Muscle of leg (tissue), 11 donors: ENCODE measurements around the gene TMC8. TPM values are rescaled to one million over a fixed set of nuclear protein-coding genes. Genes with fewer than 3 reads are reported as not detected.
A peak's percentile ranks its signal among the peaks of the same experiment; 100 is the strongest.

Experiments used
- DNase-seq: peaks from one replicate; pipeline ENCODE4 v3.0.0; 2013
- H3K27ac ChIP-seq: one replicate; pipeline ENCODE4 v1.5.1; 2013; ENCODE audit warnings: mild to moderate bottlenecking, low read length, control low read depth
- H3K27me3 ChIP-seq: one replicate; pipeline ENCODE4 v1.6.1; 2013; ENCODE audit warnings: low read length; ENCODE audit not compliant: control insufficient read depth, insufficient read depth
- H3K36me3 ChIP-seq: one replicate; pipeline ENCODE4 v1.6.1; 2013; ENCODE audit warnings: low read length; ENCODE audit not compliant: control insufficient read depth, insufficient read depth
- H3K4me1 ChIP-seq: one replicate; pipeline ENCODE4 v1.6.1; 2013; ENCODE audit warnings: low read length; ENCODE audit not compliant: control insufficient read depth, insufficient read depth
- H3K4me3 ChIP-seq: one replicate; pipeline ENCODE4 v1.5.1; 2013; ENCODE audit warnings: low read length, control low read depth
- H3K9me3 ChIP-seq: replicated peaks from 2 replicates; pipeline ENCODE4 v1.6.1; 2013; ENCODE audit warnings: low read depth, low read length; ENCODE audit not compliant: control insufficient read depth
- WGBS: methylation state at CpG from one replicate; pipeline ENCODE4 v1.1.5; 2013; ENCODE audit warnings: missing lambda C conversion rate; ENCODE audit not compliant: insufficient coverage; 5-methylcytosine and 5-hydroxymethylcytosine counted together
- polyA plus RNA-seq, 8 donors: library from polyadenylated mRNA; unstranded; fragments of 120-200 nt; gene quantifications; one replicate each; pipeline versions ENCODE4 v1.2.1 to v1.2.3, GENCODE V29; 2013; ENCODE audit warnings: inconsistent platforms in 1 of 8, low replicate concordance in 1 of 8; ENCODE audit not compliant: insufficient read length in 8 of 8, insufficient read depth in 1 of 8
- total RNA-seq: library from RNA; stranded (reverse); fragments of 120-200 nt; gene quantifications from one replicate; pipeline ENCODE4 v1.2.4, GENCODE V29; 2013

The TMC8 gene
- total and polyA plus RNA-seq, 9 donors, result 1.2 to 3.8 (median 2.6) TPM

DNA sequence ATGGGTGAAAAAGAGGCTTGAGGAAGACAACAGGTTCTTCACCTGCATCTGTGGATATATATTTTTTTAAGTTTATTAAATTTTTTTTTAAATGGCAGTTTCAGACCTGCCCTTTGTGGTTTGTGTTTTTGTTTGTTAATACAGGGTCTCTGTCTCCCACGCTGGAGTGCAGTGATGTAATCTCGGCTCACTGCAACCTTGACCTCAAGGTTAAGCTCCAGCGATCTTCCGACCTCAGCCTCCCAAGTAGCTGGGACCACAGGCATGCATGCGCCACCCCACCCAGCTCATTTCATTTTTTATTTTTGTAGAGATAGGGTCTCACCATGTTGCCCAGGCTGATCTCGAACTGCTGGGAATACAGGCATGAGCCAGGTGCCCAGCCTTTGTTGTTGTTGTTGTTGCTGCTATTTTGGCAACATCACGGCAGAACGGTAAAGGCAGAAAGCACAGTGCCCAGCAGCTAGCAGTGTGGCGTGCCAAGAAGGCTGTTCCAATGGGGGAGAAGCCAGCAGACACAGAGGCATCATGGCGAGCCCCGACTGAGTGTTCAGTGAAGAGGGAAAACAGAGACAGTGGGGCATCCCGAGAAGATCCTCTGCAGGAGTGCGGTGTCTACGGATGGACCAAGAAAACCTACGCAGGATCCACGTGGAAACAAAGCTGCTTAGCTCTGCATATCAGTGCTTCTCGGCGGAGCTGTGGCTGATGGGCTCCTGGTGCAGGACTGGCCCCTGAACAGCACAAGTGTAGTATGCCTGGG, 21.7 kb upstream of the TMC8 start:
- Histone ChIP-seq H3K27ac (no peak overlapping the region), H3K9me3 (no peaks in the 10 kb centered on the region), H3K36me3 (peaks cover 45% of the 10 kb centered on the region), H3K27me3 (no peaks in the 10 kb centered on the region), H3K4me1 (peaks cover 9% of the 10 kb centered on the region), H3K4me3 (no peak overlapping the region)
- WGBS, result 81% methylated on average over 12 of the region's 18 CpGs
- no peak for DNase-seq

DNA sequence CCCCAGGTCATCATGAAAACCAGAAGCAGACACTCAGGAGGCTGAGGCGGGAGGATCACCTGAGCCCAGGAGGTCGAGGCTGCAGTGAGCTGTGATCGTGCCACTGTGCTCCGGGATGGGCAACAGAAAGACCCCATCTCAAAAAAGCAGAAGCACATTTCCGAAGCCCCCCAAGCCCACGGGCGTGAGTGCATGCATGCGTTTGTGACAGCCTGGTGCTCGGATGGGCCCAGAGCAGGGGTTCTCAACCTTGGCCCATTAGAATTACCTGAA, 21.1 kb upstream of the TMC8 start:
- H3K9me3 ChIP-seq, result no peaks in the 10 kb centered on the region
- no peak for DNase-seq
- peaks cover 9% of the 10 kb centered on the region for H3K4me1 ChIP-seq
- 90% methylated on average over 9 of the region's 9 CpGs for WGBS
- no peak overlapping the region for H3K27ac ChIP-seq
- H3K4me3 ChIP-seq, result no peak overlapping the region
- H3K36me3 ChIP-seq, result peaks cover 40% of the 10 kb centered on the region
- no peaks in the 10 kb centered on the region for H3K27me3 ChIP-seq

DNA sequence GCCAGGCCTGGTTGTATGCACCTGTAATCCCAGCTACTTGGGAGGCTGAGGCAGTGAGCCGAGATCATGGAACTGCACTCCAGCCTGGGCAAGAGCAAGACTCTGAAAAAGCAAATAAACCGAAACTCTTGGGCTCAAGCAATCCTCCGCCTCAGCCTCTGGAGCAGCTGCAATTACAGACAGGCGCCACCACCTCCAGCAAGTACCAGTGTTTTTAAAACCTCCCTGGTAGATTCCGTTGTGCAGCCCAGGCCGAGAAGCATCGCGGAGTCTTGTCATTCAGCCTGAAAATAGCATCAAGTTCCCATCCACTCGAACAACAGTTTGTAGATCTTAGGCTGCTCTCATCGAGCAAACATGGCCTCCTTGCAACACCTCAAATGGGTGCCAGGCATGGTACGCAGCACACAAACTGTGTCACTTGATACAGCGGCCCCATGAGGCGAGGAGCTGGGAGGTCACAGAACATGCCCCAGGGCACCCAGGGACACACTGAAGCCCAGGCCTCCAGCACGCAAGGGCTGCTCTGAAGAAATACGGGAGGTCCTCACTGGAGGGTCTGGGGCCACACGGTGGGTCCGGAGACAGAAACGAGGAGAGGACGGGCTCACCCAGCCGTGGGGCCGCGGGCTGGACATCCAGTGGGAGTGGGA, 20.1 kb upstream of the TMC8 start:
- WGBS, result 84% methylated on average over 22 of the region's 22 CpGs
- Histone ChIP-seq H3K4me3 (no peak overlapping the region), H3K27me3 (no peaks in the 10 kb centered on the region), H3K36me3 (peaks cover 33% of the 10 kb centered on the region), H3K9me3 (no peaks in the 10 kb centered on the region), H3K4me1 (peaks cover 9% of the 10 kb centered on the region), H3K27ac (no peak overlapping the region)
- DNase-seq, result no peak

DNA sequence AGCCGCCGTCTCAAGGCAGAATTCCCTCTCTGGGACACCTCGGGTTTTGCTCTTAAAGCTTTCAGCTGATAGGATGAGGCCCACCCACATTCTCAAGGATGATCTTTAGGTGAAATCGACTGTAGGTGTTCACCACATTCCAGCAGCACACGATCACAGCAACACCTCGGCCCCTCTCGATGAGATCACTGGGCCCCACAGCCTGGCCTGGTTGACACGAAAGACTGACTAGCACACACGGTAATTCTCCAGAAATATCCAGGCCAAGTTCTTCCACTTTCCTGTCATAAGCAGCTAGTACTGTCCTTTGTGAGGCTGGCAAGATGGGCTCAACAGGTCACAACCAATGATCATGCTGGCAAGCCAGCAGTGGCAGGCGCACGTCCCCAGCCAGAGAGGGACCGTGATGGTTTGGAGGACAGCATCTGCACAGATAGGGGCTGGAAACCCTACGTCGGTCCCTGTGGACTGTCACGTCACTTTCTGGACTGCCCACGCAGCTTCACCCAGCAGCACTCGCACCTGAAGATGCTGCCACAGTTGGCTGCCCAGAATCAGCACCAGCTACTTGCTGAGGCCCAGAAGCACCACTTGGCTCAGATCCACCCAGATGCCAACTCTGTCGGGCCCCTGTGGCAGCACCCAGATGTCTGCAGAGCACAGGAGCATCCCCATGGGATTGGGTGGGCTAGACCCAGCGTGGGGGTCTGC, 19.4 kb upstream of the TMC8 start:
- peaks cover 9% of the 10 kb centered on the region for H3K4me1 ChIP-seq
- no peak for DNase-seq
- H3K9me3 ChIP-seq, result no peaks in the 10 kb centered on the region
- WGBS, result 78% methylated on average over 17 of the region's 19 CpGs
- peaks cover 33% of the 10 kb centered on the region for H3K36me3 ChIP-seq
- H3K27me3 ChIP-seq, result no peaks in the 10 kb centered on the region
- H3K27ac ChIP-seq, result no peak overlapping the region
- no peak overlapping the region for H3K4me3 ChIP-seq

DNA sequence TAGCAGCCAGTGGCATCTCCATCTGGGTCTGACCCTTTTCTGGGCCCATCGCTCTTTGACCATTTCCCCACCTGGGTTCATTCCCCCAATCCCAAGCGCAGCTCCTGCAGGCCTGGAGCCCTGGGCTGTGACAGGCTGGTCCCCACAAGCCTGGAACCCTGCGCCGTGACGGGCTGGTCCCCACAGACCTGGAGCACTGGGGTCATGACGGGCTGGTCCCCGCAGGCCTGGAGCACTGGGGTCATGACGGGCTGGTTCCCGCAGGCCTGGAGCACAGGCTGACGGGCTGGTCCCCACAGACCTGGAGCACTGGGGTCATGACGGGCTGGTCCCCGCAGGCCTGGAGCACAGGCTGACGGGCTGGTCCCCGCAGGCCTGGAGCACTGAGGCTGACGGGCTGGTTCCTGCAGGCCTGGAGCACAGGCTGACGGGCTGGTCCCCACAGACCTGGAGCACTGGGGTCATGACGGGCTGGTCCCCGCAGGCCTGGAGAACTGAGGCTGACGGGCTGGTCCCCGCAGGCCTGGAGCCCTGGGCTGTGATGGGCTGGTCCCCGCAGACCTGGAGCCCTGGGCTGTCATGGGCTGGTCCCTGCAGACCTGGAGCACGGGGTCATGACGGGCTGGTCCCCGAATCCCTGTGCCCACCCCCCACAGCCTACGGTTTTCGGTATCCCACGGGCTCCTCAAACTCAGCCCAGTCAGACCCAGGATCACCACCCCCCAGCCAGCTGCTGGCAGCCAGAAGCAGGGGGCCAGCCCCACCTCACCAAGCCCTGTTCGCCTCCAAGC, 18.6 kb upstream of the TMC8 start:
- H3K27ac ChIP-seq, result no peak overlapping the region
- no peak for DNase-seq
- H3K27me3 ChIP-seq, result no peaks in the 10 kb centered on the region
- 80% methylated on average over 27 of the region's 28 CpGs for WGBS
- peaks cover 35% of the 10 kb centered on the region for H3K36me3 ChIP-seq
- no peak overlapping the region for H3K4me3 ChIP-seq
- H3K4me1 ChIP-seq, result peaks cover 9% of the 10 kb centered on the region
- no peaks in the 10 kb centered on the region for H3K9me3 ChIP-seq

DNA sequence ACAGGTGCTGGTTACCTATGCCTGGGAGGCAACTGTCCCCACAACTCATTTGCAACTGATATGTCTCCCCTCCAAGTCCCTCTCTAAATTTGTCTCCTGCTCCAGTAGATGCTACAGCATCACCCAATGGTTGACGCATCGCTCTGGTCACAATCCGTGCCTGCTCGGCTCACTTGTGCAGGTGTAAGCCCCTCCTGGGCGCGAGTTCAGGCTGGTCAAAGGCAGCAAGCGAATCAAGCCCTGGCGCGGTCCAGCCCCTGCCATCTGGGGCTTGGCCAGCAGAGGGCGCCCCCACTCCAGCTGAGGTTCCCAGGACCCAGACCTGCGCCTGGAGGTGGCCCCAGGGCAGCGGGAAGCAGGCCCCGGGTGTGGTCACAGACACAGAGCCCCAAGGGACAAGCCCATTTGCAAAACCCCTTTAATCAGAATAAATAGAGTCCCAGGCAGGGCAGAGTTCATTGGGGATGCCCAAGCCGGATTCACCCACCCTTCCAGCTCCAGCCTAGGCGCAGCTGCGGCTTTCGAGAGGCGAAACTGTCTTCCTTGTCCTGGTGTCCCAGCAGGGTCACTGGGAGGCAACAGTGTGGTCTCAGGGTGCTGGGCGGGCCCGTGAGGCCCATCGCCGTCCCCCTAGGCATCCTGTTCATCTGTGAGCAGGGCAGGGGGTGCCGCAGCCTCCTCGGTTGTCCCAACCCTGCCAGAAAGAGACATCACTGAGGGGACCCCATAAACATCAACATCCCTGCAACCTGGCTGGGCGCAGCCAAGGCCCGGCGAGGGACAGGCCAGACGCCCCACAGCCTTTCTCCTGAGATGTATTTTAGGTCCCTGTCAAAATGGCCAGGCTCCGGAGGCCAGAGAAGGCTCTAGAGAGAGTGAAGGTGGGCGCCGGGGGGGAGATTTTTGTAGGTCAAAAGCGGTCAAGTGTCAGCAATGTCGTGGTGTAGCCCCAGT, 17.8 kb upstream of the TMC8 start:
- WGBS, result 44% methylated on average over 23 of the region's 33 CpGs
- Histone ChIP-seq H3K4me3 (no peak overlapping the region), H3K36me3 (peaks cover 39% of the 10 kb centered on the region), H3K27ac (no peak overlapping the region), H3K9me3 (no peaks in the 10 kb centered on the region), H3K27me3 (no peaks in the 10 kb centered on the region), H3K4me1 (peaks cover 9% of the 10 kb centered on the region)
- peak; percentile 63 for DNase-seq

DNA sequence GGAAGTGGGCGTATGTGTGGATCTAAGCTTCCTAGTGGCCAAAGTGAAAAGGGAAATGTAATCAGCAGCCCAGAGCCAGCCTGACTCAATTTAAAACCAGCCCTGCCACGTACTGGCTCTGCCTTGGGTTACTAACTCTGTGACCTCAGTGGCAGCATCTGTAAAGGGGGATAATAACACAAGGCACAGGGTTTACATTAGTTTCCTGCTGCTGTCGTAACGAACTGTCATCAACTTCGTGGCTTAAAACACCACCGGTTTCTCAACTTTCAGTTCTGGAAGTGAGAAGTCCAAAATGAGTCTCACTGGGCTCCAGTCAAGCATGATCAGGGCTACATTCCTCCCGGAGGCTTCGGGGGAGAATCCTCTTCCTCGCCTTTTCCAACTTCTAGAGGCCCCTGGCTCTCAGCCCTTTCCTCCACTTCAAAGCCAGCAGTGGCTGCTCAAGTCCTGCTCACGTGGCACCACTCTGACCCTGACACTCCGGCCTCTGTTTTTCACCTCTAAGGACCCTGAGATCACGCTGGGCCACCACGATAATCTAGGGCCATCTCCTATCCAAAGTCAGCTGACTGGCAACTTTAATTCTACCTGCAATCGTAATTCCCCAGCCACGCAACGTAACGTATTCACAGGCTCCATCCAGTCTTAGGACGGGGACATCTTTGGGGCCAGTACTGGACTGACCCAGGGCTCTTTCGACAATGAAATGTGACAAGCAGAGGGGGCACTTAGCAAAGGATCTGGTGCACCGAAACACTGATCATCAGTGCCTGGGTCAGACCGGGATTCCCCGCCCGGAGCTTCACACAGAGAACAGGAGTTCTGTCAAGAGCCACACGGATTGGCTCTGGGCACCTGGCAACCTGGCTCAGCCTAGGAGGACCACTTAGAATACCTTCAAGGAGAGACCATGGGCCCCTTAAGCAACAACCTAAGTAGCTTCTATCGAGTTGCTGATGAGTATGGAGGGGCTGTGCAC, 16.5 kb upstream of the TMC8 start:
- Histone ChIP-seq H3K36me3 (peaks cover 34% of the 10 kb centered on the region), H3K27me3 (no peaks in the 10 kb centered on the region), H3K27ac (no peak overlapping the region), H3K4me3 (no peak overlapping the region), H3K9me3 (no peaks in the 10 kb centered on the region), H3K4me1 (peaks cover 9% of the 10 kb centered on the region)
- no peak for DNase-seq
- 70% methylated on average over 21 of the region's 25 CpGs for WGBS

DNA sequence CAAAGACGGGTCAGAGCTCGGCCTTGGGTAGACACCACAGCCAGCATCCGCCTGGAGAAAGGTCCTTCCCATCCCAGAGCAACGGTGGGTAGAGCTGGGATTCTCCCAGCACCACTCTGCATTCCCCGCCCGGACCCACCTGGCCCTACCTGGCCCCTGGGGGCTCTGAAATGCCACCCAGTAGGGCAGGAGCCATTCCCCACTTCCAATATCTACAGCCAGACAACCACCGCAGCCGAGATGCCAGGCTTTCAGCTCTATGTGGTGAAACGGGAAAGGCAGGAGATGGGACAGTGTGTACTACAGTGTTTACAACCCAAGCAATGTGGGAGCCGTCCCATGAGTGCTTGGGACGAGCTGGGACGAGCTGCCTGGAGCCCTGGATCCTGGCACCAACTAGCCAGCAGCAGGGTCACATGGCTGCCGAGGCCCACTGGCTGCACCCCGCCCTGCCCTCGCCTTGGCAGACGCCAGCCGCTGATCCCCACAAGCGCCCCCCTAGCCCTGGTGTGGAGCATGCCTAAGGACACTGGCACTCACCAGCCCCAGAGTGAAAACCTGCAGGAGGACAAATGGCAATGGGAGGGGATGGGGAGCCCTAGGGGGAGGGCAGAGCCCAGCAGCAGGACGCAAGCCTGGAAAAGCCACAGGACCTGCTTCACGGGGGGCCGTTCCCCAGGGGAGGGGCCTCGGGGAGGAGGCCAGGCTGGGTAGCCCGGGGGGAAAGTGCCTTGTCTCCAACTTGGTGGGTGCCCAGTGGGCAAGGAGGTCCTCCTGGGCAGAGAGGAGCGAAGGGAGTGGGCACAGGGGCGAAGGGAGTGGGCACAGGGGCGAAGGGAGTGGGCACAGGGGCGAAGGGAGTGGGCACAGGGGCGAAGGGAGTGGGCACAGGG, 15.5 kb upstream of the TMC8 start:
- no peak overlapping the region for H3K27ac ChIP-seq
- no peak for DNase-seq
- WGBS, result 79% methylated on average over 20 of the region's 28 CpGs
- no peaks in the 10 kb centered on the region for H3K27me3 ChIP-seq
- no peaks in the 10 kb centered on the region for H3K9me3 ChIP-seq
- peaks cover 9% of the 10 kb centered on the region for H3K4me1 ChIP-seq
- H3K4me3 ChIP-seq, result no peak overlapping the region
- peaks cover 34% of the 10 kb centered on the region for H3K36me3 ChIP-seq
